Activated T-cell treated with anti-CD3 and anti-CD28 coated beads, Interleukin-2, amount 50 U/mL, for 72 hours (primary cell): ENCODE results near the gene HCFC1. TPM values are rescaled to one million over a fixed set of nuclear protein-coding genes. Genes with fewer than 3 reads are reported as not detected.

ENCODE experiments used
- ATAC-seq, 2 donors: fragments of 150-1000 bp; cut with Tn5 transposase; replicated peaks in 1 of 2; 2 replicates each; pipeline ENCODE4 v1.10.0; 2021; ENCODE audit warnings: moderate library complexity in 2 of 2, mild to moderate bottlenecking in 1 of 2
- DNase-seq, 2 donors: peaks; one replicate each; pipeline ENCODE4 v3.0.0; 2021 to 2022; ENCODE audit warnings: mixed read lengths in 1 of 2
- H3K27ac Mint-ChIP-seq: one replicate; pipeline ENCODE4 v1.8.0; 2022; ENCODE audit warnings: mild to moderate bottlenecking, moderate library complexity, mixed read lengths
- H3K27me3 Mint-ChIP-seq: one replicate; pipeline ENCODE4 v1.8.0; 2022; ENCODE audit warnings: low read depth, mixed read lengths
- H3K36me3 Mint-ChIP-seq, 2 donors: one replicate each; pipeline ENCODE4 v1.8.0; 2022; ENCODE audit warnings: mixed read lengths in 2 of 2, mild to moderate bottlenecking in 1 of 2; ENCODE audit not compliant: insufficient read depth in 2 of 2
- H3K4me1 Mint-ChIP-seq: one replicate; pipeline ENCODE4 v1.8.0; 2022; ENCODE audit warnings: low read depth, mixed read lengths
- H3K4me3 Mint-ChIP-seq, 2 donors: one replicate each; pipeline ENCODE4 v1.8.0; 2022; ENCODE audit warnings: mild to moderate bottlenecking in 2 of 2, mixed read lengths in 2 of 2, moderate library complexity in 2 of 2
- H3K9me3 Mint-ChIP-seq, 2 donors: one replicate each; pipeline ENCODE4 v1.8.0; 2022; ENCODE audit warnings: mixed read lengths in 2 of 2
- total RNA-seq, 2 donors: library from RNA; stranded (reverse); gene quantifications; one replicate each; pipeline ENCODE4 v1.2.3, GENCODE V29; 2022

Gene HCFC1
- total RNA-seq, 2 donors from 2014 or later: 59.3 to 65.8 TPM

- H3K9me3 Mint-ChIP-seq: no peaks in the 10 kb centered on the region
- no peaks in the 10 kb centered on the region for H3K4me1 Mint-ChIP-seq
- H3K27me3 Mint-ChIP-seq: no peaks in the 10 kb centered on the region
- peaks cover 2 to 18% of the 10 kb centered on the region in 2 donors for H3K36me3 Mint-ChIP-seq
- ATAC-seq: no peak
- no peak overlapping the region for H3K27ac Mint-ChIP-seq
- no peak overlapping the region for H3K4me3 Mint-ChIP-seq
- no peak for DNase-seq
Measured at GRCh38 chrX:153954558-153955227, 16.9 kb downstream of the HCFC1 start.

GRCh38 chrX:153953892-153954557 is 17.6 kb downstream of the HCFC1 start:
- Mint-ChIP-seq H3K9me3 (no peaks in the 10 kb centered on the region), H3K27ac (no peak overlapping the region), H3K36me3 (peaks cover 2 to 18% of the 10 kb centered on the region in 2 donors), H3K27me3 (no peaks in the 10 kb centered on the region), H3K4me1 (peaks cover 5% of the 10 kb centered on the region), H3K4me3 (no peak overlapping the region)
- no peak for ATAC-seq
- DNase-seq: no peak

GRCh38 chrX:153953342-153953830 is 18.2 kb downstream of the HCFC1 start:
- H3K36me3 Mint-ChIP-seq: peaks cover 2 to 18% of the 10 kb centered on the region in 2 donors
- H3K4me1 Mint-ChIP-seq: peaks cover 10% of the 10 kb centered on the region
- H3K27me3 Mint-ChIP-seq: no peaks in the 10 kb centered on the region
- peak; percentile 72 to 77 for ATAC-seq
- peak; percentile 83 to 84 for DNase-seq
- no peak overlapping the region for H3K4me3 Mint-ChIP-seq
- no peaks in the 10 kb centered on the region for H3K9me3 Mint-ChIP-seq
- H3K27ac Mint-ChIP-seq: no peak overlapping the region

- Mint-ChIP-seq H3K27ac (peak overlapping the region; percentile 57), H3K36me3 (peaks cover 2 to 18% of the 10 kb centered on the region in 2 donors), H3K4me1 (peaks cover 17% of the 10 kb centered on the region)
Measured at GRCh38 chrX:153952373-153953026, 19.1 kb downstream of the HCFC1 start.

GRCh38 chrX:153951683-153952372 is 19.8 kb downstream of the HCFC1 start:
- H3K4me1 Mint-ChIP-seq: peaks cover 24% of the 10 kb centered on the region
- H3K27me3 Mint-ChIP-seq: no peaks in the 10 kb centered on the region
- peaks cover 2 to 15% of the 10 kb centered on the region in 2 donors for H3K36me3 Mint-ChIP-seq
- no peak overlapping the region for H3K27ac Mint-ChIP-seq
- no peaks in the 10 kb centered on the region for H3K9me3 Mint-ChIP-seq
- no peak overlapping the region for H3K4me3 Mint-ChIP-seq
- DNase-seq: no peak
- ATAC-seq: no peak

More at GRCh38 chrX:153952373-153953026, 19.1 kb downstream of the HCFC1 start:
- Mint-ChIP-seq H3K27me3 (no peaks in the 10 kb centered on the region), H3K4me3 (no peak overlapping the region), H3K9me3 (no peaks in the 10 kb centered on the region)
- ATAC-seq: no peak
- no peak for DNase-seq

- Mint-ChIP-seq H3K36me3 (peaks cover 2 to 11% of the 10 kb centered on the region in 2 donors), H3K4me1 (peaks cover 24% of the 10 kb centered on the region), H3K27me3 (no peaks in the 10 kb centered on the region), H3K9me3 (no peaks in the 10 kb centered on the region), H3K4me3 (no peak overlapping the region), H3K27ac (no peak overlapping the region)
- ATAC-seq: no peak
- no peak for DNase-seq
Measured at GRCh38 chrX:153950127-153950526, 21.5 kb downstream of the HCFC1 start.

- H3K36me3 Mint-ChIP-seq: peaks cover 2 to 10% of the 10 kb centered on the region in 2 donors
- peaks cover 29% of the 10 kb centered on the region for H3K4me1 Mint-ChIP-seq
- peak overlapping the region in 1 of 2 donors; percentile 65 for H3K4me3 Mint-ChIP-seq
- no peaks in the 10 kb centered on the region for H3K27me3 Mint-ChIP-seq
- DNase-seq (no peak), ATAC-seq (no peak)
- H3K27ac Mint-ChIP-seq: no peak overlapping the region
- no peaks in the 10 kb centered on the region for H3K9me3 Mint-ChIP-seq
Measured at GRCh38 chrX:153948847-153949805, 22.5 kb downstream of the HCFC1 start.

GRCh38 chrX:153948002-153948466 is 23.6 kb downstream of the HCFC1 start:
- peaks cover 0 to 6% of the 10 kb centered on the region in 2 donors for H3K36me3 Mint-ChIP-seq
- ATAC-seq (no peak), DNase-seq (no peak)
- peak overlapping the region; percentile 69 for H3K27ac Mint-ChIP-seq
- H3K4me1 Mint-ChIP-seq: peaks cover 29% of the 10 kb centered on the region
- H3K4me3 Mint-ChIP-seq: peak overlapping the region in 1 of 2 donors; percentile 47
- H3K9me3 Mint-ChIP-seq: no peaks in the 10 kb centered on the region
- H3K27me3 Mint-ChIP-seq: no peaks in the 10 kb centered on the region

- Mint-ChIP-seq H3K27me3 (no peaks in the 10 kb centered on the region), H3K4me1 (peaks cover 29% of the 10 kb centered on the region), H3K36me3 (peaks cover 0 to 2% of the 10 kb centered on the region in 2 donors), H3K9me3 (no peaks in the 10 kb centered on the region), H3K27ac (peak overlapping the region; percentile 92), H3K4me3 (peak overlapping the region; percentile 27 to 40)
- peak; percentile 82 to 88 for DNase-seq
- peak; percentile 78 to 84 for ATAC-seq
Measured at GRCh38 chrX:153947009-153947769, 24.4 kb downstream of the HCFC1 start.

- no peak overlapping the region for H3K27ac Mint-ChIP-seq
- H3K9me3 Mint-ChIP-seq: no peaks in the 10 kb centered on the region
- peaks cover 32% of the 10 kb centered on the region for H3K4me1 Mint-ChIP-seq
- DNase-seq: no peak
- ATAC-seq: no peak
- no peaks in the 10 kb centered on the region for H3K36me3 Mint-ChIP-seq
- H3K27me3 Mint-ChIP-seq: no peaks in the 10 kb centered on the region
- peak overlapping the region in 1 of 2 donors; percentile 8 for H3K4me3 Mint-ChIP-seq
Measured at GRCh38 chrX:153945956-153946943, 25.4 kb downstream of the HCFC1 start.
